HG02885 (cell line): ENCODE data around the gene IFRD1.
"Not testable (repeated sequence)": the region's sequence is repeated elsewhere in the genome, so short reads cannot be mapped to it uniquely, and the experiment has no call there.

Source experiments
- ATAC-seq: cut with Tn5 transposase; IDR thresholded peaks from one replicate; pipeline ENCODE4 v1.9.1; 2021; ENCODE audit warnings: mild to moderate bottlenecking; ENCODE audit not compliant: unreplicated experiment, poor library complexity

IFRD1 gene

DNA sequence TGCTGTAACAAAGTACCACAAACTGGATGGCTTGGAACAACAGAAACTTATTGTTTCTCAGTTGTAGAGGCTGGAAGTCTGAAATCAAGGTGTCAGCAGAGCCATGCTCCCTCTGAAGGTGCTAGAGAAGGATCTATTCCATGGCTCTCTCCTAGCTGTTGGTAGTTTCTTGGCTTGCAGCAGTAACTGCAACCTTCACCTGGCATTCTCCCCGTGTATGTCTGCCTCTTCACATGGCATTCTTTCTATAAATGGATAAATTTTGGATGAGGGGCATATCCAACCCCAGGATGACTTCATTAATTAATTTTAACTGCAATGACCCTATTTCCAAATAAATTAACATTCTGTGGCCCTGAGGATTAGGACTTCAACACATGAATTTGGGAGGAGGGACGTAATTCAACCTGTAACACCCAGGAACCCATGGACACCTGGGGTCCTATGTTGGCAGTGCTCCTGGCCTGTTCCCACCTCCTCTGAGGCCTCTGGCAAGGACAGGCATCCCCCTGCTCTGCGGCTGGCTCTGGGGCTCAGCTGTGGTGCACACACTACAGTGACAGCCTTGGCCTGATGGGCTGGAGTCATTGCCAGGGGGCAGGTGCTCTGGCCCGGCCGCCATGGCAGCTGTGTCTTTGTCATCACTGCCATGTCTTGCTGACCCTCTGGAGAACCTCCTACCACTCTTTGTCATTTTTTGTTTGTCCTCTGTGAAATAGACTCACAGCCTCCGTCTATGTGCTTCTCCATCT is 61.4 kb downstream of the IFRD1 start:
- no peak for ATAC-seq

DNA sequence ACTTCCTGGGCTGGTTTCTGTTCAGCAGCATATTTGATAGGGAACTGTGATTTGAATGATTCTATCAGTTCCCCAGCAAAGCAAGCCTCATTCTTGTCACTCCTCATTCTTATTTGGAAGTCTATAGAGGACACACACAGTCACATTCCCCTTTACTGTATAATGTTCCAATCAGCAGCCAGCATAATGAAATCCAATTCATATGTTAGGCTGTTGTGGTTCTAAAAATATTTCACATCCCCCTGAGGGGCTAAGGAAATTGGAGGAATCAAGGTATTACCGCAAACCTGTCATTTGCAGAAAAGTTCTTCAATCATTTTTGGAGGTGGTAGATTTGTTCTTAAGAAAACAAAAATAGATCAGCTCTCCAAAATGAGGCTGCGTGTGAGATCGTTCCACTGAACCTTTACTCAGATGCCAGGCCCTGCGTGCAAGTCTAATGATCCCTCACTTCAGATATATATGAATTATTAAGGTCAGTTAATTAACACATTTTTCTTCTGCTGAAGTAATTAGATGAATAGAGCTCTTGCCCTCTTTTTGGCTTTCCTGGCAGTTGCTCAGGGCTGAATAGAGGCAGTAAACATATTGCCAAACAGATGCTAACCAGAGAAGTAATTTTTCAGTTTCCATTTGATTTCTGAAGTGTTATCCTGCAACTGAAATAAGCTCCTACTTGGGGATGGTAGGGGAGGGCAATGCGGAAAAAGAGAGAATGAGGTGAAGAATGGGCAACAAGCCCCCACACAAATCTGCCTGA is 62.4 kb downstream of the IFRD1 start:
- no peak for ATAC-seq

DNA sequence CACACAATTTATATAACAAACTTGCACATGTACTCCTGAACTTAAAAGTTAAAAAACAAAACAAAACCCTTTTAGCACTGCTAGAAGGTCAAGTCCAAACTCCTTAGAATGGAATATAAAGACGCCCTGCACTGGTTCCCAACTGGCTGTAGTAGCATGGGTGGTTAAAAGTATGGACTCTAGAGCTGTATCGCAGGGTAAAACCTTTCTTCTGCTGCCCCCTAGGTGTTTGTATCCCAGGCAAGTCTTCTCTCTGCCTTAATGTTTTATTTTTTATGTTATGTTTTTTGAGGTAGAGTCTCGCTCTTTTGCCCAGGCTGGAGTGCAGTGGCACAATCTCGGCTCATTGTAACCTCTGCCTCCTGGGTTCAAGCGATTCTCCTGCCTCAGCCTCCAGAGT is 65.7 kb downstream of the IFRD1 start:
- ATAC-seq: no peak

DNA sequence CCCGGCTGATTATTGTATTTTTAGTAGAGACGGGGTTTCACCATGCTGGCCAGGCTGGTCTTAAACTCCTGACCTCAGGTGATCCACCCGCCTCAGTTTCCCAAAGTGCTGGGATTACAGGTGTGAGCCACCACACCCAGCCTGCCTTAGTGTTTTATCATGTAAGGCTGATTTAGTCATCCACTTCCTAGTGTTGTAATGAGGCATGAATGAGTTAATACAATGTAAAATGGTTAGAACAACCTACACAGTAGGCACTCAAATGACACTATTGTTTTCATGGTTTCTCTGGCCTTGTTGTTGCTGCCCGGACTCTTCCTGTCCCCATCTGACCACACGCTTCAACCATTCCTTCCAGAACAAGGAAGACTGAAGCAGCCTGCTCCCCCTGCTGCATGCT is 66.2 kb downstream of the IFRD1 start:
- ATAC-seq: not testable (repeated sequence)

DNA sequence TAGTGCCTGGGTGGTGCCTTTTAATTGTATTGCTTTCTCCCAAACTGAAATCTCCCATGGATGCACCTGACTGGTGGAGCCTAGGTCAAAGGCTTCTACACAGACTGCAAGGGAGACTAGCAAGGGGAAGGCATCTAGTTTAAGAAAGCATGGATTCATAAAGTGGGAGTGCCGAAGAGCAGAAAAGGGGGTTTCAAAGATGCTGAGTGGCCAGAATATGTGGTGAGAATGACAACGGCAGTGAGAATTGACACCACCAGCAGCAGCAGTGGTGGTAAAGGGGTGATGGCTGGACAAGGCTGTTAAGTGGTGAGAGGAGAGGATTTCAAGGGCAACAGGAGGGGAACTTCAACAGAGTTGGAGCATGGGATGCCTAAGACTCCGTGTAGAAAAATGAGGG is 67.2 kb downstream of the IFRD1 start:
- no peak for ATAC-seq

DNA sequence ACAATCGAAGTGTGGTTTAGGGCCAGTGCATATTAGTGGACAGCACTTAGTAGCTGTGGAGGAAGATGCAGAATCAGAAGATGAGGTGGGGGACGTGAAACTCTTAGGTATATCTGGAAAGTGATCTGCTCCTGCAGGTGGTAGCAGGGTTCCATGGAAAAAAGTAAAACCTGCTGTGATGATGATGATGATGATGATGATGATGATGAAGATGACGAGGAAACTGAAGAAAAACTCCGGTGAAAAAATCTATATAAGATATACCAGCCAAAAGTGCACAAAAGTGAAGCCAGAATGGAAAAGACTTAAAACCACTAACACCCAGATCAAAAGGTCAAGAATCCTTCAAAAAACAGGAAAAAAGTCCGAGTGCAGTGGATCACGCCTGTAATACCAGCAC is 70.5 kb downstream of the IFRD1 start:
- no peak for ATAC-seq

DNA sequence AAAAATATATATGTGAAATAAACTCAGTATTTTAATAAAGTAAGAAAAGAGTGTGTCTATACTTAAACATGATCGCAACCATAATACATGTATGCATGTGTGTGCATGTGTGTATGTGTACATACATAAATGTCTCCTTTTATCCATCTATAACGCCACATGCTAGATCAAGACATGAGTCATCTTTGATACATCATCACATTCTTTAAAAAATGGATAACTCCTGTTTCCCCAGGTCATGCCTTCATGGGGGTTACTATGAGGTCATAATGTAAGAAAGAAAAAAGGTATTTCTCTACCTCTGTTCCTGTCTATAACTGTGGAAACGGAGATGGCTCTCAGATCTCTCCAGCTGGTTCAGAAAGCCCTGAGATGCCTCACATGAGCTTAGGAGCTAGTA is 71.7 kb downstream of the IFRD1 start:
- ATAC-seq: no peak

DNA sequence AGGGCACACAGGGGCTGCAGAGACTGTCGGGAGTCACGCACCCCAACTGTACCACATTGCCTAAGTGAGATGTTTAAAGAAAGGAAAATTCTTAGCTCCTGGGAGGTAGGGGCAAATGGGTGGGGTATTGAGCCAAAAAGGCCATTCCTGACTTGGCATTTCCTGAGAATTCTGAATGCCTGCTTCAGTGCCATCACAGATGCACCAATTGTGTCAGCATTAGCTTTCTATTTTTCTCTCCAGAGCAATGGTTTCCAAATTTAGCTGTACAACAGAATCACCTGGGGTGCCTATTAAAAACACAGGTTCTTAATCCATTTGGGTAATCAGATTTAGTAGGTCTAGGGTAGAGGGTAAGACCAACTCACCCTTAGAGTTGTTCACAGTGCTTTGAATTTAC is 73.6 kb downstream of the IFRD1 start:
- no peak for ATAC-seq
